HS-5 (cell line): ENCODE measurements around the gene NEGR1.
"Not testable (repeated sequence)": the region's sequence is repeated elsewhere in the genome, so short reads cannot be mapped to it uniquely, and the experiment has no call there.

Experiments used
- DNase-seq: peaks from one replicate; pipeline ENCODE4 v3.0.0-alpha.2; 2012; ENCODE audit warnings: low read depth

Gene NEGR1

GRCh38 chr1:71940261-71940660 is 342.1 kb downstream of the NEGR1 start:
- no peak for DNase-seq

- DNase-seq: no peak
These were observed 351.8 kb downstream of the NEGR1 start for GRCh38 chr1:71930511-71930910.

GRCh38 chr1:71921935-71922559 is 360.3 kb downstream of the NEGR1 start:
- no peak for DNase-seq

- DNase-seq: no peak
These were observed 361.1 kb downstream of the NEGR1 start for GRCh38 chr1:71921204-71921603.

- no peak for DNase-seq
These were observed 361.8 kb downstream of the NEGR1 start for GRCh38 chr1:71920556-71920955.

- no peak for DNase-seq
These were observed 362.4 kb downstream of the NEGR1 start for GRCh38 chr1:71919811-71920509.

GRCh38 chr1:71918630-71919029 is 363.7 kb downstream of the NEGR1 start:
- DNase-seq: no peak

GRCh38 chr1:71916894-71917293 is 365.4 kb downstream of the NEGR1 start:
- no peak for DNase-seq

- DNase-seq: no peak
These were observed 367.7 kb downstream of the NEGR1 start for GRCh38 chr1:71914626-71915025.

GRCh38 chr1:71908871-71909390 is 373.4 kb downstream of the NEGR1 start:
- DNase-seq: no peak

- DNase-seq: no peak
These were observed 374.0 kb downstream of the NEGR1 start for GRCh38 chr1:71908303-71908702.

GRCh38 chr1:71899881-71900280 is 382.5 kb downstream of the NEGR1 start:
- no peak for DNase-seq

- DNase-seq: not testable (repeated sequence)
These were observed 394.2 kb downstream of the NEGR1 start for GRCh38 chr1:71888166-71888565.

- no peak for DNase-seq
These were observed 397.2 kb downstream of the NEGR1 start for GRCh38 chr1:71885171-71885570.

GRCh38 chr1:71882637-71883036 is 399.7 kb downstream of the NEGR1 start:
- DNase-seq: no peak

- no peak for DNase-seq
These were observed 400.1 kb downstream of the NEGR1 start for GRCh38 chr1:71882226-71882625.

- no peak for DNase-seq
These were observed 400.7 kb downstream of the NEGR1 start for GRCh38 chr1:71881611-71882010.

GRCh38 chr1:71869326-71869725 is 413.0 kb downstream of the NEGR1 start:
- no peak for DNase-seq

GRCh38 chr1:71862756-71863155 is 419.6 kb downstream of the NEGR1 start:
- no peak for DNase-seq

- DNase-seq: peak; percentile 40
These were observed 421.3 kb downstream of the NEGR1 start for GRCh38 chr1:71861022-71861421.

GRCh38 chr1:71859806-71860205 is 422.5 kb downstream of the NEGR1 start:
- no peak for DNase-seq

GRCh38 chr1:71857862-71858261 is 424.5 kb downstream of the NEGR1 start:
- DNase-seq: no peak

- DNase-seq: no peak
These were observed 429.0 kb downstream of the NEGR1 start for GRCh38 chr1:71853360-71853759.

- no peak for DNase-seq
These were observed 431.4 kb downstream of the NEGR1 start for GRCh38 chr1:71850936-71851335.
